SK-MEL-5 (cell line): ENCODE measurements around the gene APOL5. TPM values are rescaled to one million over a fixed set of nuclear protein-coding genes. Genes with fewer than 3 reads are reported as not detected.

Experiments used
- DNase-seq: peaks from one replicate; pipeline ENCODE4 v3.0.0-alpha.2; 2016; ENCODE audit warnings: low read depth, low spot score
- in situ Hi-C: cut with HindIII; loops from 2 replicates; pipeline ENCODE4 v1.10.0; 2016; ENCODE audit warnings: low sequenced_read_pairs, high pct_unique_total_duplicates, low pct_unique_long_range_greater_than_20kb
- total RNA-seq: library from RNA; depleted of rRNA; stranded (reverse); fragments of >200 nt; shearing (Covaris generic); gene quantifications from 2 replicates; pipeline ENCODE4 v1.2.3, GENCODE V29; 2014; rRNA removed

APOL5 gene
- total RNA-seq, 1 experiment from 2014 or later, result not detected

DNA sequence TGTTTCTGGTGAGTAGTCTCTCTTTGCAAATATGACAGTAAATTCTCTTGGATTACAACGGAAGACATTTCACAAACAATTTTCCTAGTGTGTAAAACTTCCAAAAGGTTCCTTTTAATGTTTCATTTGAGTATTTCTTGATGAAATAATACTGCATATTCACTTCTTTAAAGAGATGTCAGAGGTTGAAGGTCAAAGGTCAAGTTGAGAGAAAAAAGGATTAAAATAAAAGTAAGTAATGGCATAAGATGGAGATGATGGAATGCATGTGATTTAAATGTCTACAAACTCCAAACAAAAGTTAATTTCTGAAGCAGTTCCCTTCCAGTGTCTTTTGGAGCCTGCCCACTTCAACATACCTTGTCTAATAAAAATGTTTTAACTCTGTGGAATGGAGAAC, 40.7 kb downstream of the APOL5 start:
- no peak for DNase-seq
- in situ Hi-C loops, result no loop called here

DNA sequence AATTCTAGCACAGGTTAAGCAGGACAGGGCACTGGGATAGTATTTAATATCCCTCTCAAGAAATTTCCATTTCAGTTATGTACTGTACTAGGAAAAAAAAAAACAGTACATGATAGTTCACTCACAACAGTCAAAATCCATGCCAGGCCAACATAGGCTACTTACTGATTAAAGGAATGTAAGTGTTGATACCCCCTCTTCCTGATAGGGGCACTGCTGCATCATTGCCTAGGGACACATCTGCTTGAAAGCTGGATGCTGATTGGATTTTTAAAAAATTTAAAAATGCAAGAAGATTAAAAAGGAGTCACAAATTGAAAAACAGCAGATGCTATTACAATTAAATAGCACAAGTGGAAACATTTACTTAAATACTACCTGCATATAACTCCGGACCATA, 43.4 kb downstream of the APOL5 start:
- peak; percentile 56 for DNase-seq
- in situ Hi-C loops, result no loop called here

DNA sequence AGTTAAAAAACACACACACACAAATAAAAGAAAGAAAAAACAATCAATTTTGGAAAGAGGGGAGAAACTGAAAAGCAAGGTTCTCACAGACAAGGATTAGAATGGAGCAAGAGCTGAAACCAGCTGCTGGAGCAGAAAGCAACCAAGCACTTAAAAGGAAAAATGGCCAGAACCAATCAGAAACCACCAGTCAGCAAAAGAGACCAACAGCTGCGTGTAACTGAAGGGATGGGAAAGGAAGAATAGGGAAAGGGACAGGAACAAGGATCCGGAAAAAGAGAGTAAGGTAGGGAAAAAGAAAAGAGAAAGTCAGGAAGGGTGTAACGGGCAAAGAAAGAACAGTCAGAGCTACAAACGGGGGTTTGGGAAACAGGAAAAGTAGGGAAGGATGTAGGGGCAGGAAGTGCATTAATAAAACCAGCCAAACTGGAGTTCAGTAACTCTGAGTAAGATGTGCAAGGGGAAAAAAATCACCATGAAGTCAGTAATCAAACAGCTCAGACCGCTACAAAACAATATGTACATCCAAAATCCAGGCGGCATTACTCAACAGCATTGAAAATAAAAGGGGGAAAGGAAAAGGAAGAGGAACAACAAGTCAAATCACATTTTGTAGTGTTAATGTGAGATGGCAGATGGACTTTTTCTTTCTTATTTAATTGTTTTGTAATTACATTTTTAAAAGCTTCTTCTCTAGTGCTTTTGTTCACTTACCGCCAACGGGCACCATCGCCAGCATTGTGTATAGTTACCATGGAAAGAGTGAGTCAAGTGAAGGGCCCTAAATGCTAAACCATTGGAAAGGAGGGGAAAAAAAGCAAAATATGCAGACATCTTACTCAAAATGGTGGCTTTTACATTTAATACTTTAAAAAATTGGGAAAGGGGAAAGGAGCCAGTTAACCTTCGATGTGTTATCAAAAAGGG, 49.2 kb downstream of the APOL5 start:
- in situ Hi-C loops, result no loop called here
- DNase-seq, result no peak

DNA sequence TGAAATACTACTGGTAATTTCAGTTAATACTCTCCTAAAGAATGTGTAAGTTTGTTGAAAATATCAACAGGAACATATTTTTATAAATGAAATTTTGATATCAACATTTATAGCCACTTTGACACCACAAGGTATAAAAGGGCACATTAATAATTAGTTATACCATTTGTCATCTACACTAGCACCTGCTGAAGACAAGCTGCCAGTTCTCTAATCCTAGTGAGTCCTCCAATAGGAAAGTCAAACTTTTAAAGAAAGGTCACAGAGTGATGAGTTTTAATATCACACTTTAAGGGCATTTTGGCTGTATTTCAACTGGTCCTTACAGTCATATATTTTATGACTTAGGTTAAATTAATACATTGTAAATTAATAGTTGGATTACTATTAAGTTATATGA, 52.3 kb downstream of the APOL5 start:
- no peak for DNase-seq
- in situ Hi-C loops, result no loop called here

DNA sequence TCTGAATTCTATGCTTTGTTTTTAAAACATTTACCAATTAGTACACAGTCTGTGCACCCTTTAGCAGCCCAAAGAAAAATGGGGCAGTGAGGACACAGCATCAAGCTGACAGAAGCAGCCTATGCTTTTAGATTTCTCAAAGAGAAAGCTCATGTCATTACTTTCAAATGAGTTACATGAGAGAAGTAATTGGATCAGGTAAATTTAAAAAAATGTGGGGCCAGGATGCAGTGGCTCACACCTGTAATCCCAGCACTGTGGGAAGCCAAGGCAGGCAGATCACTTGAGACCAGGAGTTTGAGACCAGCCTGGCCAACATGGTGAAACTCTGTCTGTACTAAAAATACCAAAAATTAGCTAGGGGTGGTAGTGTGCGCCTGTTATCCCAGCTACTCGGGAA, 57.7 kb downstream of the APOL5 start:
- DNase-seq, result no peak
- in situ Hi-C loops, result no loop called here

DNA sequence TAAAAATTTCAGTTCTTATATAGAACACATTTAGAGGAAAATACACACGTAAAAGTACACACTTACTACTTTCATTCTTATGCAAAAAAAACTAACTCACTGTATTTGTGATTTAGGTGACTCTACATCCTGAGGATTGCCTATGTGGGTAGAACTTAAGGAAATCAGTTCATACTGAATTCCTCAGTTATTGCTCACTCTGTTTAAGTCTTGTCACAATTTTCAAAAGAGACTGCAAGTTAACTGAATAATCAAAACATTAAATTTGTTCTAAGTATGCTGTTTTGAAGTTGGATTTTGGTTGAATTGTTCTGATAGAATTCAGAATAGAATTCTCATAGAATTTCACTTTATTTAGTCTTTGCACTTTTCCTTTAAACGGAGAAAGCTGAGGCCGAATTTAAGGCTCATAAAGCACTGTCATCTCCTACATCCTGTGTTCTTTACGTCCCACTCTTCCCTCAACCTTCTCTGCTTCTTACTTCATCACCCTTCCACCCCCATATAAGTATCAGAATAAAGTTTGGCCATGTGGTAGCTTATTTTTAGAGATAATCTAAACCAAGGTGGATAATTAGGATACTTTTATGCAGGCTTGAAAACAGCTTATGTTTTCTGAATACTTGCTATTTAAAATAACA, 59.8 kb downstream of the APOL5 start:
- in situ Hi-C loops, result no loop called here
- no peak for DNase-seq

Other genes with a start within 250 kb of the APOL5 start
- 0.37 TPM in 2 replicates for gene RASD2, start 177.0 kb upstream of the APOL5 start, total RNA-seq
- not detected in 2 replicates for gene MB, start 100.5 kb upstream of the APOL5 start, total RNA-seq
- 12.9 and 13.7 TPM in 2 replicates for gene APOL6, start 69.4 kb upstream of the APOL5 start, total RNA-seq